Breast epithelium (tissue), 4 donors: Measurements from ENCODE around the gene COPS4. TPM values are rescaled to one million over a fixed set of nuclear protein-coding genes. Genes with fewer than 3 reads are reported as not detected.
"Not testable (repeated sequence)": the region's sequence is repeated elsewhere in the genome, so short reads cannot be mapped to it uniquely, and the experiment has no call there.

Experiments used
- DNase-seq, 2 donors: peaks; one replicate each; pipeline ENCODE4 v3.0.0-alpha.2; 2019; ENCODE audit warnings: low spot score in 2 of 2
- H3K27ac ChIP-seq, 2 donors: fragments of 200-600 bp; sonication (generic) in 1 of 2; one replicate each; pipeline ENCODE4 v1.5.1; 2016 to 2019; ENCODE audit warnings: mild to moderate bottlenecking in 1 of 2
- H3K27me3 ChIP-seq, 2 donors: fragments of 200-600 bp; sonication (generic) in 1 of 2; one replicate each; pipeline versions ENCODE4 v1.5.1 to v1.6.0; 2017 to 2019; ENCODE audit warnings: control low read depth in 1 of 2, mild to moderate bottlenecking in 1 of 2
- H3K36me3 ChIP-seq: fragments of 200-600 bp; one replicate; pipeline ENCODE4 v1.5.1; 2019
- H3K4me1 ChIP-seq, 2 donors: fragments of 200-600 bp; sonication (generic); one replicate each; pipeline ENCODE4 v1.5.1; 2016 to 2019; ENCODE audit warnings: control low read depth in 1 of 2
- H3K4me3 ChIP-seq, 3 donors: fragments of 200-600 bp; sonication (generic); 1 replicate in 2 of 3; 2 replicates in 1 of 3; pipeline ENCODE4 v1.5.1; 2016 to 2019; ENCODE audit warnings: mild to moderate bottlenecking in 3 of 3, moderate library complexity in 2 of 3
- H3K9me3 ChIP-seq, 2 donors: fragments of 200-600 bp; sonication (generic) in 1 of 2; one replicate each; pipeline ENCODE4 v1.5.1; 2016 to 2019; ENCODE audit warnings: control low read depth in 1 of 2
- POLR2A ChIP-seq: fragments of 450-650 bp; IDR thresholded peaks from one replicate; pipeline ENCODE4 v1.6.1; 2016; ENCODE audit warnings: antibody characterized with exemption, mild to moderate bottlenecking, moderate library complexity
- POLR2AphosphoS5 ChIP-seq, 3 donors: sonication (generic); formaldehyde crosslinking; IDR thresholded peaks; one replicate each; pipeline ENCODE4 v1.6.1; 2017; ENCODE audit warnings: antibody characterized with exemption in 3 of 3
- intact Hi-C: fragments of 100-400 bp; cut with DNase I; formaldehyde crosslinking; loops from one replicate; pipeline ENCODE4 v1.15.1; 2023; ENCODE audit warnings: low total_unique reads
- total RNA-seq, 3 donors: library from RNA; depleted of rRNA; stranded (reverse); fragments of >200 nt; gene quantifications; one replicate each; pipeline ENCODE4 v1.1.0, GENCODE V29; 2016
- TF ChIP-seq, protein P1 (sequence below), 3 donors: fragments of 450-650 bp; IDR thresholded peaks; one replicate each; pipeline ENCODE4 v1.5.1; 2016 to 2017; ENCODE audit warnings: antibody characterized with exemption in 3 of 3, mild to moderate bottlenecking in 3 of 3, moderate library complexity in 3 of 3

Gene COPS4
- total RNA-seq, 3 donors from 2014 or later = 55.8 to 67.9 (median 56.4) TPM

DNA sequence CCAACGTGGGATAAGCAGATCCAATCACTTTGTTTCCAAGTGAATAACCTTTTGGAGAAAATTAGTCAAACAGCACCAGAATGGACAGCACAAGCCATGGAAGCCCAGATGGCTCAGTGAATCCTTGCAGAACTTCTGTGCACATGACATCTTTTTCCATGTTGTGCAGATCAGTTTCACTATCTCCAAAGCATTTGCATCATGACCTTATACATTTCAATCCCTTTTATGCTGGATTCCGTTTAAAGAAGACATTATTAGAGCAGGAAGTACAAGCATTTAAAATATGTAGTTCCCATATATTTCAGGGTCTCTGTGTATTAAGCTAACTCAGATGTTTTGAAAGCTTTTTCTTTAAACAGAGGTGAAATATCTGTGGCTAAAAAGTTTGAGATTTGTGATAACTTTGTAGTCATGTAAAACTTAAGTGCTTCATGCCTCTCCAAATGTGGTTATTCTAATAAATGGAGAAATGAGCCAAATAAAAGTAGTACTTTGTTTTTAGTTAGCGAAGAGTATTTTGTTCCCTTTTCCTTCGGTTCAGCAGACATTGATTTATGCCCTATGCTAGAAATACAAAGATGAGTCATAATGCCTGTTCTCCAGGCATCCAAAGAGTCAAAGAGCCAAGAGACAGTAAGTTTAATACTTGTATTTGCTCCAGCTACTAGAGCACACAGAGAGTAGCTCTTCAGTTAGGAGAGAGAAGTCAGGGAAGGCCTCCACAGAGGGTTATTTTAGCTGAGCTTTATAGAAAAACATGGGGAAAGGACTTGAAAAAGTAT lies 40.5 kb downstream of the COPS4 start:
- Histone ChIP-seq H3K4me3 (no peak overlapping the region), H3K36me3 (no peaks in the 10 kb centered on the region), H3K27me3 (no peaks in the 10 kb centered on the region), H3K27ac (no peak overlapping the region), H3K9me3 (no peaks in the 10 kb centered on the region), H3K4me1 (no peaks in the 10 kb centered on the region)
- intact Hi-C loops = no loop called here
- TF ChIP-seq, protein P1, sequence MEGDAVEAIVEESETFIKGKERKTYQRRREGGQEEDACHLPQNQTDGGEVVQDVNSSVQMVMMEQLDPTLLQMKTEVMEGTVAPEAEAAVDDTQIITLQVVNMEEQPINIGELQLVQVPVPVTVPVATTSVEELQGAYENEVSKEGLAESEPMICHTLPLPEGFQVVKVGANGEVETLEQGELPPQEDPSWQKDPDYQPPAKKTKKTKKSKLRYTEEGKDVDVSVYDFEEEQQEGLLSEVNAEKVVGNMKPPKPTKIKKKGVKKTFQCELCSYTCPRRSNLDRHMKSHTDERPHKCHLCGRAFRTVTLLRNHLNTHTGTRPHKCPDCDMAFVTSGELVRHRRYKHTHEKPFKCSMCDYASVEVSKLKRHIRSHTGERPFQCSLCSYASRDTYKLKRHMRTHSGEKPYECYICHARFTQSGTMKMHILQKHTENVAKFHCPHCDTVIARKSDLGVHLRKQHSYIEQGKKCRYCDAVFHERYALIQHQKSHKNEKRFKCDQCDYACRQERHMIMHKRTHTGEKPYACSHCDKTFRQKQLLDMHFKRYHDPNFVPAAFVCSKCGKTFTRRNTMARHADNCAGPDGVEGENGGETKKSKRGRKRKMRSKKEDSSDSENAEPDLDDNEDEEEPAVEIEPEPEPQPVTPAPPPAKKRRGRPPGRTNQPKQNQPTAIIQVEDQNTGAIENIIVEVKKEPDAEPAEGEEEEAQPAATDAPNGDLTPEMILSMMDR (IDR thresholded peaks at IDR 0.05) = no peak
- no peak for TF ChIP-seq POLR2AphosphoS5 (IDR thresholded peaks at IDR 0.05)
- TF ChIP-seq POLR2A = no peak
- no peak for DNase-seq

DNA sequence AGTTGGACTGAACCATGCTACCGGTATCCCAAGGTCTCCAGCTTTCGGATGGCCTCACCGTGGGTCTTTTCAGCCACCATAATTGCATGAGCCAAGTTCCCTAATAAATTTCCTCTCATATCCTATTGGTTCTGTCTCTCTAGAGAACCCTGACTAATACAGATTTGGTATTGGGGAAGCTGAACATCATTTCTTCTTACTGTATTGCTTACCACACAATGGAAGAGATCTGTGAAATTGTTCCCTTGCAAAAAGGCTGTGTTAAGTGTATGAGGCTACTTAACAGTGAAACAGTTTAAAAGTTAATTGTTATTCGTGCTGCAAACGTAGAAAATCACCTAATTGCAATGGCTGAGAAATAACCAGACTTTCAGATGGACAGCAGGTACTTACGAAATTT lies 45.6 kb downstream of the COPS4 start:
- TF ChIP-seq POLR2A (no peak), POLR2AphosphoS5 (IDR thresholded peaks at IDR 0.05) (no peak)
- TF ChIP-seq, protein P1 (IDR thresholded peaks at IDR 0.05) = no peak
- intact Hi-C loops = no loop called here

DNA sequence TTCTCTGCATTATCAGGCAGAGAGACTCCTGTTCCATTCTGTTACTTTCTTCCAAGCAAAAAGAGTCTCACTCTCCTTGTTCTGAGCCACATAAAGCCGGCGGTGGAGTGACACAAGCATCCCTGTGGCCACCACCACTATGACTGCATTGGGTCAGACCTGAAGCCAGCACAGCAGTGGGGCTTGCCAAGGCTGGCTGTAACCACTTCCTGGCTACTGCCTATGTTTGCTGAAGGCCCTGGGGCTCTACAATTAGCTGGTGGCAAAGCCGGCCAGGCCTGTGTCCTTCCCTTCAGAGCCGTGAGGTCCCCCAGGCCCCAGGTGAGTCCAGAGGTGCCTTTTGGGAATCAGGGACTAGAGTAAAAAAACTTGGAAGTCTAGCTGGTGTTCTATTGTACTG lies 47.8 kb downstream of the COPS4 start:
- Histone ChIP-seq H3K27ac (no peak overlapping the region), H3K4me1 (no peaks in the 10 kb centered on the region), H3K27me3 (no peaks in the 10 kb centered on the region), H3K9me3 (no peaks in the 10 kb centered on the region), H3K4me3 (no peak overlapping the region), H3K36me3 (no peaks in the 10 kb centered on the region)
- intact Hi-C loops = no loop called here
- DNase-seq = no peak
- no peak for TF ChIP-seq POLR2A
- TF ChIP-seq POLR2AphosphoS5 (IDR thresholded peaks at IDR 0.05) = no peak
- TF ChIP-seq, protein P1 (IDR thresholded peaks at IDR 0.05) = no peak

More for the DNA sequence above, 45.6 kb downstream of the COPS4 start:
- Histone ChIP-seq H3K4me3 (no peak overlapping the region), H3K27ac (no peak overlapping the region), H3K4me1 (no peaks in the 10 kb centered on the region), H3K27me3 (no peaks in the 10 kb centered on the region), H3K9me3 (no peaks in the 10 kb centered on the region), H3K36me3 (no peaks in the 10 kb centered on the region)
- no peak for DNase-seq

DNA sequence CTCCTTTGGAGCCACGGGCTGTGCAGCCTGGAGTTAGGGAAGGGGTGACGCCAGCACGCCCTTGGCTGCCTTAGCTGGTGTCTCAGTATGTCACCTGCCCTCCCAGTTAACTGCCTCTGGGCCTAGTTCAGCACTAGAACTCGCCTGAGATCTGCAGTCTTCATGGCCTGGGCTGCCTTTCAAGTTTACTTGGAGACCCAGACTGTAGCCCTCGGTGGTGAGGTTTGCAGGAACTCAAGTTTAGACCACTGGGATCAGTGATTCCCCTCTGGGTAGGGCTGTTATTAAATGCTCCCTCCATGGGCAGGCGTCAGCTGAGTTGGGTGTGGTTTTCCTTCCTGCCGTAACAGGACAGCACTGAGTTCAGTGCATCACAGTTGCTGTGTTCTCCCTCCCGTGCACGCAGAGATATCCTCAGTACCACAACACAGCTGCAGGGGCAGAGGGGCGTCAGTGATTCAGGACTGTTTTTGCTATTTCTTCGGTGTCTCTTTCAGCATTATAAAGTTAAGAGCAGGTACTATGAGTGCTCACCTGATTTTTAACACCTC lies 49.0 kb downstream of the COPS4 start:
- intact Hi-C loops = no loop called here
- DNase-seq = no peak
- no peaks in the 10 kb centered on the region for H3K9me3 ChIP-seq
- H3K27ac ChIP-seq = no peak overlapping the region
- no peaks in the 10 kb centered on the region for H3K4me1 ChIP-seq
- H3K27me3 ChIP-seq = no peaks in the 10 kb centered on the region
- no peak overlapping the region for H3K4me3 ChIP-seq
- H3K36me3 ChIP-seq = no peaks in the 10 kb centered on the region
- TF ChIP-seq POLR2A = no peak
- TF ChIP-seq, protein P1 (IDR thresholded peaks at IDR 0.05) = no peak
- no peak for TF ChIP-seq POLR2AphosphoS5 (IDR thresholded peaks at IDR 0.05)

DNA sequence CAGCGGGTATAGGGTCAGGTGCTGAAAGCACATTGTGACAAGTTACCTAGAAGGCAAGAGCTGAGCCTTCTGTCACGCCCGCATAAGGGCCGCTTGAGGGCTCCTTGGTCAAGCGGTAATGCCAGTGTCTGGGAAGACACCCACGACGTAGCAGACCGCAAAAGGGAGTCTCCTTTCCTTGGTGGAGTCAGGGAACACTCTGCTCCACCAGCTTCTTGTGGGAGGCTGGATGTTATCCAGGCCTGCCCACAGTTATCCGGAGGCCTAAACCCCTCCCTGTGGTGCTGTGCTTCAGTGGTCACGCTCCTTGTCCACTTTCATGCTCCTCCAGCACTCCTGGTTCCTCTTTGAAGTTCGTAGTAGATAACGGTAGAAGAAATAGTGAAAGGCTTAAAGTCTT lies 50.0 kb downstream of the COPS4 start:
- H3K27me3 ChIP-seq, intact Hi-C loops, H3K36me3 ChIP-seq, DNase-seq, H3K27ac ChIP-seq, H3K4me1 ChIP-seq, H3K4me3 ChIP-seq, H3K9me3 ChIP-seq: not testable (repeated sequence)
